ENCODE results near the gene RBMS3. TPM values are rescaled to one million over a fixed set of nuclear protein-coding genes. Genes with fewer than 3 reads are reported as not detected.

The RBMS3 gene
- total RNA-seq, 4 donors from 2014 or later = 3.8 to 18.7 (median 14.6) TPM

GRCh38 chr3:29591579-29591978 is 310.7 kb downstream of the RBMS3 start:
- Histone ChIP-seq H3K27me3 (no peaks in the 10 kb centered on the region), H3K4me1 (no peaks in the 10 kb centered on the region), H3K9me3 (no peaks in the 10 kb centered on the region), H3K27ac (no peak overlapping the region), H3K36me3 (no peaks in the 10 kb centered on the region), H3K4me3 (no peak overlapping the region)
- no peak for DNase-seq
- 50 to 51% methylated on average over 3 of the region's 3 CpGs for WGBS, 2 donors (ENCODE audit: low coverage in 1 of 2)
- no peak for TF ChIP-seq POLR2A (IDR thresholded peaks at IDR 0.05)
- no peak for TF ChIP-seq CTCF (IDR thresholded peaks at IDR 0.05)
- TF ChIP-seq POLR2AphosphoS5 (IDR thresholded peaks at IDR 0.05) = no peak
- in situ Hi-C loops (cut with MboI; ENCODE audit: low pct_ligation_motif_present in 1 of 4, low pct_unique_long_range_greater_than_20kb in 1 of 4, low sequenced_read_pairs in 3 of 4) (no loop called here), intact Hi-C loops (cut with DNase I; ENCODE audit: low total_unique reads) (no loop called here)

- 56 to 82% methylated on average over 1 of the region's 1 CpG for WGBS, 2 donors (ENCODE audit: low coverage in 1 of 2)
- H3K27ac ChIP-seq = no peak overlapping the region
- H3K4me3 ChIP-seq = no peak overlapping the region
- in situ Hi-C loops (cut with MboI; ENCODE audit: low pct_ligation_motif_present in 1 of 4, low pct_unique_long_range_greater_than_20kb in 1 of 4, low sequenced_read_pairs in 3 of 4) = no loop called here
- no peaks in the 10 kb centered on the region for H3K36me3 ChIP-seq
- no peak for TF ChIP-seq CTCF (IDR thresholded peaks at IDR 0.05)
- TF ChIP-seq POLR2AphosphoS5 (IDR thresholded peaks at IDR 0.05) = no peak
- TF ChIP-seq POLR2A (IDR thresholded peaks at IDR 0.05) = no peak
- no peak for TF ChIP-seq EP300 (IDR thresholded peaks at IDR 0.05; ENCODE audit: low read depth)
- no peaks in the 10 kb centered on the region for H3K27me3 ChIP-seq
- H3K9me3 ChIP-seq = no peaks in the 10 kb centered on the region
- H3K4me1 ChIP-seq = no peaks in the 10 kb centered on the region
- intact Hi-C loops (cut with DNase I; ENCODE audit: low total_unique reads) = no loop called here
- no peak for DNase-seq
Measured at GRCh38 chr3:29593802-29594201, 312.9 kb downstream of the RBMS3 start.

GRCh38 chr3:29594261-29594660 is 313.4 kb downstream of the RBMS3 start:
- TF ChIP-seq CTCF (IDR thresholded peaks at IDR 0.05) = no peak
- TF ChIP-seq EP300 (IDR thresholded peaks at IDR 0.05; ENCODE audit: low read depth) = no peak
- TF ChIP-seq POLR2A (IDR thresholded peaks at IDR 0.05) = no peak
- no peak for TF ChIP-seq POLR2AphosphoS5 (IDR thresholded peaks at IDR 0.05)
- H3K27me3 ChIP-seq = no peaks in the 10 kb centered on the region
- H3K4me3 ChIP-seq = no peak overlapping the region
- H3K9me3 ChIP-seq = no peaks in the 10 kb centered on the region
- no peaks in the 10 kb centered on the region for H3K4me1 ChIP-seq
- intact Hi-C loops (cut with DNase I; ENCODE audit: low total_unique reads) (no loop called here), in situ Hi-C loops (cut with MboI; ENCODE audit: low pct_ligation_motif_present in 1 of 4, low pct_unique_long_range_greater_than_20kb in 1 of 4, low sequenced_read_pairs in 3 of 4) (no loop called here)
- H3K27ac ChIP-seq = no peak overlapping the region
- no peak for DNase-seq
- whole genome bisulfite sequencing, 2 donors (ENCODE audit: low coverage in 1 of 2) = 76 to 88% methylated on average over 1 of the region's 1 CpG
- H3K36me3 ChIP-seq = no peaks in the 10 kb centered on the region

GRCh38 chr3:29597376-29598008 is 316.6 kb downstream of the RBMS3 start:
- H3K4me1 ChIP-seq = no peaks in the 10 kb centered on the region
- H3K4me3 ChIP-seq = no peak overlapping the region
- 32 to 58% methylated on average over 3 of the region's 3 CpGs for WGBS, 2 donors (ENCODE audit: low coverage in 1 of 2)
- TF ChIP-seq POLR2A (IDR thresholded peaks at IDR 0.05) (no peak), POLR2AphosphoS5 (IDR thresholded peaks at IDR 0.05) (no peak), CTCF (IDR thresholded peaks at IDR 0.05) (no peak), EP300 (IDR thresholded peaks at IDR 0.05; ENCODE audit: low read depth) (no peak)
- H3K27me3 ChIP-seq = no peaks in the 10 kb centered on the region
- intact Hi-C loops (cut with DNase I; ENCODE audit: low total_unique reads) (no loop called here), in situ Hi-C loops (cut with MboI; ENCODE audit: low pct_ligation_motif_present in 1 of 4, low pct_unique_long_range_greater_than_20kb in 1 of 4, low sequenced_read_pairs in 3 of 4) (no loop called here)
- H3K36me3 ChIP-seq = no peaks in the 10 kb centered on the region
- DNase-seq = no peak
- no peaks in the 10 kb centered on the region for H3K9me3 ChIP-seq
- H3K27ac ChIP-seq = no peak overlapping the region
